Pulmonary artery endothelial cell (primary cell): Measurements from ENCODE around the gene SUN1. TPM values are rescaled to one million over a fixed set of nuclear protein-coding genes. Genes with fewer than 3 reads are reported as not detected.

Experiments
- DNase-seq: peaks from one replicate; pipeline ENCODE4 v3.0.0-alpha.2; 2011; ENCODE audit warnings: low read depth, low spot score
- total RNA-seq: library from RNA; depleted of rRNA; stranded (reverse); fragments of >200 nt; gene quantifications from 2 replicates; pipeline ENCODE4 v1.2.3, GENCODE V29; 2014

The SUN1 gene
- total RNA-seq, 1 donor from 2014 or later = 178 TPM

GRCh38 chr7:877312-878232, 45.3 kb downstream of the SUN1 start:
- no peak for DNase-seq

- DNase-seq = no peak
Measured at GRCh38 chr7:879093-879492, 46.8 kb downstream of the SUN1 start.

- DNase-seq = no peak
Measured at GRCh38 chr7:879706-880105, 47.4 kb downstream of the SUN1 start.

- no peak for DNase-seq
Measured at GRCh38 chr7:880450-880849, 48.2 kb downstream of the SUN1 start.

- DNase-seq = no peak
Measured at GRCh38 chr7:881441-882234, 49.4 kb downstream of the SUN1 start.

GRCh38 chr7:882336-883035, 50.2 kb downstream of the SUN1 start:
- no peak for DNase-seq

- DNase-seq = no peak
Measured at GRCh38 chr7:883055-884021, 51.1 kb downstream of the SUN1 start.

GRCh38 chr7:884191-885003, 52.1 kb downstream of the SUN1 start:
- no peak for DNase-seq

GRCh38 chr7:885261-885892, 53.1 kb downstream of the SUN1 start:
- DNase-seq = no peak

- DNase-seq = no peak
Measured at GRCh38 chr7:885893-886625, 53.8 kb downstream of the SUN1 start.

- no peak for DNase-seq
Measured at GRCh38 chr7:886626-887487, 54.6 kb downstream of the SUN1 start.

- DNase-seq = no peak
Measured at GRCh38 chr7:887488-887820, 55.2 kb downstream of the SUN1 start.

GRCh38 chr7:888081-889024, 56.1 kb downstream of the SUN1 start:
- DNase-seq = no peak

- no peak for DNase-seq
Measured at GRCh38 chr7:889025-889390, 56.7 kb downstream of the SUN1 start.

GRCh38 chr7:889391-889790, 57.1 kb downstream of the SUN1 start:
- DNase-seq = no peak

GRCh38 chr7:890868-891267, 58.6 kb downstream of the SUN1 start:
- no peak for DNase-seq

- no peak for DNase-seq
Measured at GRCh38 chr7:891291-891690, 59.0 kb downstream of the SUN1 start.
